Right atrium auricular region (tissue), 2 donors: Measurements from ENCODE around the gene SARS2. TPM values are rescaled to one million over a fixed set of nuclear protein-coding genes. Genes with fewer than 3 reads are reported as not detected.

ENCODE experiments used
- DNase-seq: peaks from one replicate; pipeline ENCODE4 v3.0.0-alpha.2; 2019; ENCODE audit warnings: low spot score
- H3K27ac ChIP-seq, 2 donors: fragments of 200-600 bp; sonication (generic); 1 replicate in 1 of 2; 2 replicates in 1 of 2; pipeline ENCODE4 v1.5.1; 2016 to 2019
- H3K27me3 ChIP-seq, 2 donors: fragments of 200-600 bp; sonication (generic); one replicate each; pipeline versions ENCODE4 v1.5.1 to v1.6.0; 2017 to 2019
- H3K36me3 ChIP-seq: fragments of 200-600 bp; sonication (generic); one replicate; pipeline ENCODE4 v1.5.1; 2016
- H3K4me1 ChIP-seq, 2 donors: fragments of 200-600 bp; sonication (generic); one replicate each; pipeline versions ENCODE4 v1.5.1 to v1.6.0; 2017 to 2019
- H3K4me3 ChIP-seq, 2 donors: fragments of 200-600 bp; sonication (generic); 1 replicate in 1 of 2; 2 replicates in 1 of 2; pipeline ENCODE4 v1.5.1; 2017 to 2019; ENCODE audit warnings: mild to moderate bottlenecking in 1 of 2, moderate library complexity in 1 of 2
- H3K9me3 ChIP-seq, 2 donors: fragments of 200-600 bp; sonication (generic); one replicate each; pipeline ENCODE4 v1.5.1; 2019
- total RNA-seq, 2 donors: library from RNA; depleted of rRNA; stranded (reverse); fragments of >200 nt; gene quantifications; one replicate each; pipeline ENCODE4 v1.1.0, GENCODE V29; 2016
- TF ChIP-seq, protein P1 (sequence below), 2 donors: fragments of 200-600 bp; sonication (generic); IDR thresholded peaks; one replicate each; pipeline ENCODE4 v1.5.1; 2019; ENCODE audit warnings: antibody characterized with exemption in 2 of 2

The SARS2 gene
- total RNA-seq, 2 donors from 2014 or later, result 13.7 to 24.3 TPM

DNA sequence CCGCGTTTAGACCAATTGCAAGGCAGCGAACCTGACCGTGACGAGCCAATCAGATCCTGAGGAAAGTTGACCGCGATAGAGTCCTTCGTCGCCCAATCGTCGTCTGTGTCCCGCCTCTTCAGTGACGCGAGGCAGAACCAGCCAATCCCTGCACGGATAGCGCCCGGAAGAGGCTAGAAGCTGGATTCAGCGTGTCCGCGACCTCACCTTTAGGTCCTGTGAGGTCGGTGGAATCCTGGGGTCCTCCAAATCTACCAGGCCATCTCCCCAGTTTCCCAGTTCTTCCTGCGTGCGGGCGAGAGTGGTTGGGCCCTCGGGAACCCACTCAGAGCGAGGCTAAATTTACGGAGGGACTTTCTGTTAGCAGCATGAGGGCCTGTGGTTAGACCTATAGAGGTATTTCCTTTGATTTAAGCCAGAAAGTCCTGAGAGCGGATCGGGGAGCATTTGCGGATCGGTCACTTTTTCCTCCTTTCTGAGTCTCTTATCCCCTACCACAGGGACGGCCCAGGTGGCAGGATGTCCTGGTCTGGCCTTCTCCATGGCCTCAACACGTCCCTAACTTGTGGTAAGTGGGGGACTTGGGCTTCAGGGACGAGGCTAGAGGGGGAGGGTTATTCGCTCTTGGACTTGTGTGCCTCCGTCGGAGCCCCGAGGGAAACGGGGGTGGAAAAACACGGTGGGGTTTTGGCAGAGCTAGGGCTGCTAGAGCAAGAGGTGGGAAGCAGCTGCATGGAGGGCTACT, 385 bp upstream of the SARS2 start, which contains the start of gene MRPS12:
Gene MRPS12, plus strand, starts transcription at position 169 of the 745 bp plus-strand sequence. Its CDS starts 351 bp downstream, at position 520.
- no peaks in the 10 kb centered on the region for H3K9me3 ChIP-seq
- peak within 1 kb of the TSS; percentile 88 to 91 for H3K27ac ChIP-seq
- DNase-seq, result peak; percentile 99
- H3K4me1 ChIP-seq, result peaks cover 0 to 28% of the 10 kb centered on the region in 2 donors
- no peaks in the 10 kb centered on the region for H3K27me3 ChIP-seq
- TF ChIP-seq, protein P1, sequence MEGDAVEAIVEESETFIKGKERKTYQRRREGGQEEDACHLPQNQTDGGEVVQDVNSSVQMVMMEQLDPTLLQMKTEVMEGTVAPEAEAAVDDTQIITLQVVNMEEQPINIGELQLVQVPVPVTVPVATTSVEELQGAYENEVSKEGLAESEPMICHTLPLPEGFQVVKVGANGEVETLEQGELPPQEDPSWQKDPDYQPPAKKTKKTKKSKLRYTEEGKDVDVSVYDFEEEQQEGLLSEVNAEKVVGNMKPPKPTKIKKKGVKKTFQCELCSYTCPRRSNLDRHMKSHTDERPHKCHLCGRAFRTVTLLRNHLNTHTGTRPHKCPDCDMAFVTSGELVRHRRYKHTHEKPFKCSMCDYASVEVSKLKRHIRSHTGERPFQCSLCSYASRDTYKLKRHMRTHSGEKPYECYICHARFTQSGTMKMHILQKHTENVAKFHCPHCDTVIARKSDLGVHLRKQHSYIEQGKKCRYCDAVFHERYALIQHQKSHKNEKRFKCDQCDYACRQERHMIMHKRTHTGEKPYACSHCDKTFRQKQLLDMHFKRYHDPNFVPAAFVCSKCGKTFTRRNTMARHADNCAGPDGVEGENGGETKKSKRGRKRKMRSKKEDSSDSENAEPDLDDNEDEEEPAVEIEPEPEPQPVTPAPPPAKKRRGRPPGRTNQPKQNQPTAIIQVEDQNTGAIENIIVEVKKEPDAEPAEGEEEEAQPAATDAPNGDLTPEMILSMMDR (IDR thresholded peaks at IDR 0.05), result no peak
- peak within 1 kb of the TSS; percentile 60 to 77 for H3K4me3 ChIP-seq
- H3K36me3 ChIP-seq, result peaks cover 10% of the 10 kb centered on the region

DNA sequence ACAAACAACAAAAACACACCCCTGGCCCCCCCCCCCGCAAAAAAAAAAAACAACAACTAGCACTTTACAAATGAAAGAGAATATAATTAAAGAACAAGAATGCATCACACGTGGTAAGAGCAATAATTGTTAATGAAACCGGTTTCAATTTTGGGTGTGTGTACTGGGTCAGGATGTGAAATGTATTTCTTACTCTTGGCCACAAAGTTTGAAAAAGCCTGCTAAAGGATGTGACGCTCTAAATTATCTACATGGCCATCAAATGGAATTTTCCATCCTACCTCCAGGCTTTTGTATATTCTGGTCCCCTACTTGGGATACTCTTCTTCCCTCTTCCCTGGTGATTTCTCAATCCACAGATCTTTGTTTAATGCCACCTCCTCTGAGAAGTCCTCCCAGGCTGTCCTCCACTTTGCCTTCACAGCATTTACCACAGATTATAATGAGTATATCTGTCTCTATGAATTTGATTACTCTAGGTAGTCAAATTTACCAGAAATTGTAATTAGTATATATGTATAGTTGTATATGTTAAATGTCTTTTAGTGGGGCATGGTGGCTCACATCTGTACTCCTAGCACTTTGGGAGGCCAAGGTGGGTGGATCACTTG, 2.1 kb downstream of the SARS2 start:
- H3K27ac ChIP-seq, result peak overlapping the region in 1 of 2 donors; percentile 30

DNA sequence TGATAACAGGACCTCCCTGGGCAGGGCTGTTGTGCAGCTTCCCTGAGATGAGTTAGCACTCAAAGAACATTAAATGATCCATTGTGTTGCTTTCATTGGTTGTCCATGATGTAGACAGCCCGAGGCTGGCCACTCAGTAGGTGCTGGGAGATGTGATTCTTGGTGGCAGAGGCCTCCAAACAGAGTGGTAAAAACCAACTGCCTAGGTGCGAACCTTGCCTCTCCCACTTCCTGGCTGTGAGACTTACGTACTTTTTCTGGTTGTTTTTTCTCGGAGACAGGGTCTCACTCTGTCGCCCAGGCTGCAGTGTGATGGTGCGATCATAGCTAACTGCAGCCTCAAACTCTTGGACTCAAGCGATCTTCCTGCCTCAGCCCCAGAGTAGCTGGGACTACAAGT, 6.2 kb downstream of the SARS2 start:
- Histone ChIP-seq H3K27me3 (no peaks in the 10 kb centered on the region), H3K4me1 (peaks cover 0 to under 1% of the 10 kb centered on the region in 2 donors), H3K36me3 (peaks cover 9% of the 10 kb centered on the region), H3K4me3 (no peak overlapping the region), H3K9me3 (no peaks in the 10 kb centered on the region), H3K27ac (no peak overlapping the region)
- no peak for DNase-seq
- TF ChIP-seq, protein P1 (IDR thresholded peaks at IDR 0.05), result no peak

More for the DNA sequence above, 2.1 kb downstream of the SARS2 start:
- TF ChIP-seq, protein P1 (IDR thresholded peaks at IDR 0.05), result no peak
- no peaks in the 10 kb centered on the region for H3K27me3 ChIP-seq
- H3K9me3 ChIP-seq, result no peaks in the 10 kb centered on the region
- no peak overlapping the region for H3K4me3 ChIP-seq
- peaks cover 0 to 28% of the 10 kb centered on the region in 2 donors for H3K4me1 ChIP-seq
- DNase-seq, result no peak
- H3K36me3 ChIP-seq, result peaks cover 19% of the 10 kb centered on the region

DNA sequence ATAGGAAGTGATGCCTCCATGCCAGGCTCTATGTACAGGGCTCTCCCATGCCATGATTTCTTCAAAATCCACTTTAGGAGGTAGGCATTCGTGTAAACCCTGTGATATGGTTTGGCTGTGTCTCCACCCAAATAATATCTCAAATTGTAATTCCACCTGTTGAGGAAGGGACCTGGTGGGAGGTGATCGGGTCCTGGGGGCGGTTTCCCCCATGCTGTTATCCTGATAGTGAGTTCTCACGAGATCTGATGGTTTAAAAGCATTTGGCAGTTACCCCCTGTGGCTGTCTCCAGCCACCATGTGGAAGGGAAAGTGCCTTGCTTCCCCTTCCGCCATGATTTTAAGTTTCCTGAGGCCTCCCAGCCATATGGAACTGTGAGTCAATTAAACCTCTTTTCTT, 8.1 kb downstream of the SARS2 start:
- Histone ChIP-seq H3K36me3 (peaks cover 9% of the 10 kb centered on the region), H3K27me3 (no peaks in the 10 kb centered on the region), H3K27ac (no peak overlapping the region), H3K4me3 (no peak overlapping the region), H3K4me1 (no peaks in the 10 kb centered on the region), H3K9me3 (no peaks in the 10 kb centered on the region)
- TF ChIP-seq, protein P1 (IDR thresholded peaks at IDR 0.05), result no peak
- DNase-seq, result no peak

DNA sequence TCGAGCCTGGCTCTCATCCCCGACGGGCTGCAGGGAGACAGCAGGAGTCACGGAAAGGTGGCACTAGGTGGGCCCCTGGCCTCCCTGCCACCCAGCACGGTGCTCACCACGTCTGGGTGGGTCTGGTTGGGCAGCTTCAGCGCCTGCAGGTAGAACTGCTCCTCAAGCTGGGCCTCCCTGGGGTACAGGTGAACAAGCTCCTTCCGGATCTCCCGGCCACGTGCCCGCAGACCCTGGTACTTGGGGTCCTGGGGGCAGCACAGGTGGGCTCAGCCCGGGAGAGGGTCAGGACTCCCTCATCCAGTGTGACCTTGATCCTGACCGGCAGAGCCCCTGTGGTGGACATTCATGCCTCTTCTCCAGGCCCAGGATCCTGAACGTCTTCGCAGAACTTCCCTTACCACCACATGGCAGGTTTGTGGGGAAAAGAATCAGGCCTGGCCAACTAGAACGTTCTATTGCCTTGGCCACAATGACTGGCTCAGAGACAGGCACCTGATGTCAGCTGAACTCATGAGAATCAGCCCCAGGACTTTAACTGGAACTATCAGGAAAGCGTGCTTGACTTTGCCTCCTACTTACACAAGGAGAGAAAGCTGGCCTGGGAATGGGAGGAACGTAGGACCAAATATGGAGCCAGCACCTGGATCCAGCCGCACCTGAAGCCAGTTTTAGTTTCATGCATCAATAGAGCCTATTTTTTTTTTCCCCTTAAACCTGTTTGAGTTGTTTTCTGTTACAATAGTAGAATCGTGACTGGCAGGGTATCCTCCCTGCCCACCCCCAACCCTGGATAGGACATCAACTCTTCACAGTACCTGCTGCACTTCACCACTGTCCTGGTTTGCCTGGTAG, 8.9 kb downstream of the SARS2 start:
- DNase-seq, result no peak
- Histone ChIP-seq H3K36me3 (peaks cover 9% of the 10 kb centered on the region), H3K27ac (no peak overlapping the region), H3K27me3 (no peaks in the 10 kb centered on the region), H3K4me3 (no peak overlapping the region), H3K9me3 (no peaks in the 10 kb centered on the region), H3K4me1 (no peaks in the 10 kb centered on the region)
- TF ChIP-seq, protein P1 (IDR thresholded peaks at IDR 0.05), result no peak
